BLaER1 treated with 17β-estradiol and CSF1 and Interleukin-3, amounts not matched to agents 10 nM and 100 nM (cell line): Measurements from ENCODE around the gene DDHD1.
A peak's percentile ranks its signal among the peaks of the same experiment; 100 is the strongest.

ENCODE experiments used
- H3K27ac ChIP-seq, 11 experiments: shearing (Covaris generic); formaldehyde crosslinking; 2 replicates each; pipeline ENCODE4 v1.8.1; 2022
- H3K27me3 ChIP-seq, 11 experiments: shearing (Covaris generic); formaldehyde crosslinking; 2 replicates each; pipeline ENCODE4 v1.8.1; 2022
- H3K36me3 ChIP-seq, 11 experiments: shearing (Covaris generic); formaldehyde crosslinking; 2 replicates each; pipeline ENCODE4 v1.8.1; 2022
- H3K4me1 ChIP-seq, 10 experiments: shearing (Covaris generic); formaldehyde crosslinking; 2 replicates each; pipeline ENCODE4 v1.8.1; 2022
- H3K4me2 ChIP-seq, 11 experiments: shearing (Covaris generic); formaldehyde crosslinking; 2 replicates each; pipeline ENCODE4 v1.8.1; 2022
- H3K4me3 ChIP-seq, 10 experiments: shearing (Covaris generic); formaldehyde crosslinking; 2 replicates each; pipeline ENCODE4 v1.8.1; 2022
- H3K9ac ChIP-seq, 11 experiments: shearing (Covaris generic); formaldehyde crosslinking; 2 replicates each; pipeline ENCODE4 v1.8.1; 2022
- H3K9me3 ChIP-seq, 11 experiments: shearing (Covaris generic); formaldehyde crosslinking; replicated peaks in 1 of 11; 2 replicates each; pipeline ENCODE4 v1.8.1; 2022
- H4K20me1 ChIP-seq, 11 experiments: shearing (Covaris generic); formaldehyde crosslinking; 2 replicates each; pipeline ENCODE4 v1.8.1; 2022
- Cebpa-rat ChIP-seq, 11 experiments: shearing (Covaris generic); IDR thresholded peaks; 2 replicates each; pipeline ENCODE4 v1.8.1; 2022

The DDHD1 gene

GRCh38 chr14:53153702-53154112 lies 584 bp upstream of the DDHD1 start:
- Histone ChIP-seq H3K36me3 (no peaks in the 10 kb centered on the region; a peak in 1 of 22 replicates), H3K4me3 (peak overlapping the region; percentile 72 to 95 (median 88); a peak in 19 of 20 replicates), H4K20me1 (peaks cover 16 to 35% (median 25%) of the 10 kb centered on the region in 11 experiments; a peak in 20 of 22 replicates), H3K27me3 (no peaks in the 10 kb centered on the region), H3K9me3 (no peaks in the 10 kb centered on the region), H3K27ac (peak overlapping the region; percentile 57 to 94 (median 91); a peak in 21 of 22 replicates), H3K4me2 (peak overlapping the region; percentile 81 to 96 (median 84)), H3K4me1 (peaks cover 24 to 34% (median 27%) of the 10 kb centered on the region in 10 experiments), H3K9ac (peak overlapping the region; percentile 85 to 93 (median 89); a peak in 21 of 22 replicates)
- TF ChIP-seq Cebpa-rat (IDR thresholded peaks at IDR 0.05): no peak

- peaks cover 0 to 5% (median 2%) of the 10 kb centered on the region in 11 experiments; a peak in 5 of 22 replicates for H3K9me3 ChIP-seq
- H3K27ac ChIP-seq: peak overlapping the region; percentile 84 to 94 (median 91)
- no peaks in the 10 kb centered on the region for H3K27me3 ChIP-seq
- H4K20me1 ChIP-seq: peaks cover 17 to 41% (median 31%) of the 10 kb centered on the region in 11 experiments; a peak in 20 of 22 replicates
- H3K4me3 ChIP-seq: peak overlapping the region; percentile 72 to 95 (median 88)
- peaks cover 34 to 47% (median 37%) of the 10 kb centered on the region in 10 experiments for H3K4me1 ChIP-seq
- H3K36me3 ChIP-seq: peaks cover 0 to 12% (median 5%) of the 10 kb centered on the region in 11 experiments; a peak in 5 of 22 replicates
- no peak for TF ChIP-seq Cebpa-rat (IDR thresholded peaks at IDR 0.05)
- H3K9ac ChIP-seq: peak overlapping the region; percentile 85 to 93 (median 89)
- peak overlapping the region; percentile 81 to 96 (median 84) for H3K4me2 ChIP-seq
Measured at GRCh38 chr14:53152184-53152886, 788 bp downstream of the DDHD1 start.

- H3K4me2 ChIP-seq: peak overlapping the region; percentile 81 to 96 (median 84)
- H3K4me1 ChIP-seq: peaks cover 35 to 52% (median 40%) of the 10 kb centered on the region in 10 experiments
- H3K27ac ChIP-seq: peak overlapping the region; percentile 84 to 94 (median 91)
- peaks cover 0 to 17% (median 7%) of the 10 kb centered on the region in 11 experiments; a peak in 6 of 22 replicates for H3K36me3 ChIP-seq
- TF ChIP-seq Cebpa-rat (IDR thresholded peaks at IDR 0.05): no peak
- peaks cover 0 to 11% (median 9%) of the 10 kb centered on the region in 11 experiments; a peak in 10 of 22 replicates for H3K9me3 ChIP-seq
- H3K4me3 ChIP-seq: peak overlapping the region; percentile 72 to 95 (median 88)
- peaks cover 17 to 42% (median 31%) of the 10 kb centered on the region in 11 experiments; a peak in 20 of 22 replicates for H4K20me1 ChIP-seq
- no peaks in the 10 kb centered on the region for H3K27me3 ChIP-seq
- H3K9ac ChIP-seq: peak overlapping the region; percentile 85 to 93 (median 89)
Measured at GRCh38 chr14:53151523-53152183, 1.5 kb downstream of the DDHD1 start.

- no peak for TF ChIP-seq Cebpa-rat (IDR thresholded peaks at IDR 0.05)
- Histone ChIP-seq H3K27ac (peak overlapping the region in 1 of 11 experiments; percentile 9; a peak in 1 of 22 replicates), H3K36me3 (peaks cover 0 to 35% (median 25%) of the 10 kb centered on the region in 11 experiments; a peak in 20 of 22 replicates), H3K9ac (peak overlapping the region in 4 of 11 experiments; percentile 6 to 90 (median 47); a peak in 6 of 22 replicates), H3K27me3 (no peaks in the 10 kb centered on the region), H3K4me1 (peaks cover 35 to 54% (median 40%) of the 10 kb centered on the region in 10 experiments), H3K4me2 (peak overlapping the region; percentile 81 to 96 (median 84)), H3K9me3 (peaks cover under 1 to 30% (median 27%) of the 10 kb centered on the region in 11 experiments; a peak in 20 of 22 replicates), H3K4me3 (peak overlapping the region; percentile 4 to 95 (median 88); a peak in 14 of 20 replicates), H4K20me1 (peaks cover 17 to 42% (median 31%) of the 10 kb centered on the region in 11 experiments; a peak in 20 of 22 replicates)
Measured at GRCh38 chr14:53149668-53150316, 3.3 kb downstream of the DDHD1 start.

- Histone ChIP-seq H3K36me3 (peaks cover 0 to 47% (median 35%) of the 10 kb centered on the region in 11 experiments; a peak in 20 of 22 replicates), H3K4me3 (no peak overlapping the region), H3K27me3 (no peaks in the 10 kb centered on the region), H3K9me3 (peaks cover 11 to 41% (median 39%) of the 10 kb centered on the region in 11 experiments; a peak in 20 of 22 replicates), H3K4me2 (peak overlapping the region; percentile 5 to 96 (median 84); a peak in 16 of 22 replicates), H3K9ac (no peak overlapping the region), H3K4me1 (peaks cover 34 to 61% (median 38%) of the 10 kb centered on the region in 10 experiments), H3K27ac (no peak overlapping the region), H4K20me1 (peaks cover 17 to 44% (median 31%) of the 10 kb centered on the region in 11 experiments; a peak in 20 of 22 replicates)
- TF ChIP-seq Cebpa-rat (IDR thresholded peaks at IDR 0.05): no peak
Measured at GRCh38 chr14:53148671-53149070, 4.5 kb downstream of the DDHD1 start.

GRCh38 chr14:53147893-53148292 lies 5.2 kb downstream of the DDHD1 start:
- Histone ChIP-seq H3K4me3 (no peak overlapping the region), H3K9ac (no peak overlapping the region), H3K27me3 (no peaks in the 10 kb centered on the region), H3K36me3 (peaks cover under 1 to 54% (median 40%) of the 10 kb centered on the region in 11 experiments; a peak in 21 of 22 replicates), H3K4me2 (peak overlapping the region in 7 of 11 experiments; percentile 16 to 90 (median 54); a peak in 12 of 22 replicates), H4K20me1 (peaks cover 17 to 44% (median 31%) of the 10 kb centered on the region in 11 experiments; a peak in 20 of 22 replicates), H3K4me1 (peaks cover 30 to 61% (median 36%) of the 10 kb centered on the region in 10 experiments), H3K27ac (no peak overlapping the region), H3K9me3 (peaks cover 19 to 49% (median 46%) of the 10 kb centered on the region in 11 experiments)
- no peak for TF ChIP-seq Cebpa-rat (IDR thresholded peaks at IDR 0.05)

- H3K36me3 ChIP-seq: peaks cover 5 to 61% (median 47%) of the 10 kb centered on the region in 11 experiments
- H3K4me3 ChIP-seq: no peak overlapping the region
- peaks cover 17 to 42% (median 31%) of the 10 kb centered on the region in 11 experiments; a peak in 20 of 22 replicates for H4K20me1 ChIP-seq
- peaks cover 30 to 61% (median 36%) of the 10 kb centered on the region in 10 experiments for H3K4me1 ChIP-seq
- peaks cover 26 to 56% (median 53%) of the 10 kb centered on the region in 11 experiments for H3K9me3 ChIP-seq
- no peak for TF ChIP-seq Cebpa-rat (IDR thresholded peaks at IDR 0.05)
- no peak overlapping the region for H3K9ac ChIP-seq
- H3K27me3 ChIP-seq: no peaks in the 10 kb centered on the region
- peak overlapping the region in 8 of 11 experiments; percentile 16 to 89 (median 45); a peak in 10 of 22 replicates for H3K4me2 ChIP-seq
- no peak overlapping the region for H3K27ac ChIP-seq
Measured at GRCh38 chr14:53147208-53147607, 5.9 kb downstream of the DDHD1 start.

- H4K20me1 ChIP-seq: peaks cover 14 to 42% (median 28%) of the 10 kb centered on the region in 11 experiments; a peak in 20 of 22 replicates
- H3K27ac ChIP-seq: no peak overlapping the region
- peaks cover 31 to 61% (median 58%) of the 10 kb centered on the region in 11 experiments for H3K9me3 ChIP-seq
- no peaks in the 10 kb centered on the region for H3K27me3 ChIP-seq
- H3K4me2 ChIP-seq: peak overlapping the region in 3 of 11 experiments; percentile 24 to 65 (median 54); a peak in 5 of 22 replicates
- H3K36me3 ChIP-seq: peaks cover 6 to 66% (median 52%) of the 10 kb centered on the region in 11 experiments
- H3K4me3 ChIP-seq: no peak overlapping the region
- no peak overlapping the region for H3K9ac ChIP-seq
- peaks cover 30 to 61% (median 36%) of the 10 kb centered on the region in 10 experiments for H3K4me1 ChIP-seq
- no peak for TF ChIP-seq Cebpa-rat (IDR thresholded peaks at IDR 0.05)
Measured at GRCh38 chr14:53146739-53147138, 6.4 kb downstream of the DDHD1 start.
